ENCODE measurements around the gene CFAP97D2. TPM values are rescaled to one million over a fixed set of nuclear protein-coding genes. Genes with fewer than 3 reads are reported as not detected.

CFAP97D2 gene
- total RNA-seq, 1 donor from 2014 or later = not detected

DNA sequence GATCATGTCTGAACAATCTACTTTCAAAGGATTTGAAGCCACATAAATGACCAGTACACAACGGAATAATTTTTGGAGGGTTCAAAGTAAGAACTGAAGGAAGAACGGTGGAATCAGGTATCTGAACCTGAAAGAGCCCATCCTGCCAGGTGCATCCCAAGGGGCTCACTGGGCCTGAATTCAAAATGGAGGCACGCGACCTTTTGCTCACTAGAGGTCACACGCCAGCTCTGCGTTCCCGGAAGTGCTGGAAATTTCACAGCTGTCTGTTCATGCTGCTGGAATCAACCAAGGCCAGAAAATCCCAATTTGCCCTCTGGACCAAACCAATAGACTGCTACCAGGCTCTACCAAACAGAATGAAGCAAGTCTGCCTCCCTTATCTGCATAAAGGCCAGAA lies 42.5 kb upstream of the CFAP97D2 start:
- H3K27me3 ChIP-seq (ENCODE audit: low read depth) = no peaks in the 10 kb centered on the region
- peaks cover 19% of the 10 kb centered on the region for H3K4me1 ChIP-seq
- intact Hi-C loops (cut with micrococcal nuclease) = no loop called here
- H3K27ac ChIP-seq (replicated peaks) = no peak overlapping the region
- no peaks in the 10 kb centered on the region for H3K36me3 ChIP-seq
- H3K9me3 ChIP-seq (replicated peaks) = no peaks in the 10 kb centered on the region
- TF ChIP-seq, protein P1, sequence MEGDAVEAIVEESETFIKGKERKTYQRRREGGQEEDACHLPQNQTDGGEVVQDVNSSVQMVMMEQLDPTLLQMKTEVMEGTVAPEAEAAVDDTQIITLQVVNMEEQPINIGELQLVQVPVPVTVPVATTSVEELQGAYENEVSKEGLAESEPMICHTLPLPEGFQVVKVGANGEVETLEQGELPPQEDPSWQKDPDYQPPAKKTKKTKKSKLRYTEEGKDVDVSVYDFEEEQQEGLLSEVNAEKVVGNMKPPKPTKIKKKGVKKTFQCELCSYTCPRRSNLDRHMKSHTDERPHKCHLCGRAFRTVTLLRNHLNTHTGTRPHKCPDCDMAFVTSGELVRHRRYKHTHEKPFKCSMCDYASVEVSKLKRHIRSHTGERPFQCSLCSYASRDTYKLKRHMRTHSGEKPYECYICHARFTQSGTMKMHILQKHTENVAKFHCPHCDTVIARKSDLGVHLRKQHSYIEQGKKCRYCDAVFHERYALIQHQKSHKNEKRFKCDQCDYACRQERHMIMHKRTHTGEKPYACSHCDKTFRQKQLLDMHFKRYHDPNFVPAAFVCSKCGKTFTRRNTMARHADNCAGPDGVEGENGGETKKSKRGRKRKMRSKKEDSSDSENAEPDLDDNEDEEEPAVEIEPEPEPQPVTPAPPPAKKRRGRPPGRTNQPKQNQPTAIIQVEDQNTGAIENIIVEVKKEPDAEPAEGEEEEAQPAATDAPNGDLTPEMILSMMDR (IDR thresholded peaks at IDR 0.05; ENCODE audit: borderline replicate concordance) = no peak
- DNase-seq = no peak
- H3K4me3 ChIP-seq = no peak overlapping the region

DNA sequence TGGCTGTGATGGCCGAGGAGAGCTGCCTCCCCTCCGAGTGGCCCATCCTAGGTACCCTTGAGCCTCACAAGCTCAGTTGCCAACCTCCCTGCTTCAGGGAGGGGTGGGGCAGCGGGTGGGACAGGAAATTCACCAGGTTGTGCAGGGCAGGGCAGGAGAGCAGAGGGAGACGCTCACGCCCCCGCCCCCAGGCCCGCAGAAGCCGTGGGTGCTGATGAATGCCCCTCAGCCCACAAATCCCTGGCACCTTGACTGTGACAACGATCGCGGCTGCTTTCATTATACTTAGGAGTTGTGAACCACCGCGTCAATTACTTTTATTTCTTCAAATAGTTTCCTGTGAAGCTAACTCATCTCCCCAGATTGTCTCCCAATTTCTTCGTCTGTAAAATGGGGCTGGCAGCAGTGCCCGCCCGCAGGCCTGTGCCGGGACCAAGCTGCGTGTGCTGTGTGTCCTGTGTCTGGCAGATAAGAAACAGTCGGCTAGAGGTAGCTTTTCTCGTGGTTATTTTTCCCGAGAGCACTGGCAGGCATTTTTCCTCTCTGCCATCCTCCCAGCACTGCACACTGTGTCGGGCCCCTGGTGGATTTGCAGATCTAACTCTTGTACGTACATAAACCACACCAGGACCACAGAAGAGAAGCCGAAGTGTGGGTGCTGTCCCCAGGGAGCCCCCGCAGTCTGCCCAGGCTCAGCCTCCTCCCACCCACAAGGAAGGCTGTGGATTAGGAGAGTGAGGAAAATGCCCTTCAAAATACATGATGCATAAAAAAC lies 38.7 kb upstream of the CFAP97D2 start:
- H3K27me3 ChIP-seq (ENCODE audit: low read depth) = no peaks in the 10 kb centered on the region
- intact Hi-C loops (cut with micrococcal nuclease) = no loop called here
- no peaks in the 10 kb centered on the region for H3K4me1 ChIP-seq
- no peak for DNase-seq
- no peaks in the 10 kb centered on the region for H3K36me3 ChIP-seq
- no peaks in the 10 kb centered on the region for H3K9me3 ChIP-seq (replicated peaks)
- no peak overlapping the region for H3K27ac ChIP-seq (replicated peaks)
- TF ChIP-seq, protein P1 (IDR thresholded peaks at IDR 0.05; ENCODE audit: borderline replicate concordance) = no peak
- H3K4me3 ChIP-seq = no peak overlapping the region

DNA sequence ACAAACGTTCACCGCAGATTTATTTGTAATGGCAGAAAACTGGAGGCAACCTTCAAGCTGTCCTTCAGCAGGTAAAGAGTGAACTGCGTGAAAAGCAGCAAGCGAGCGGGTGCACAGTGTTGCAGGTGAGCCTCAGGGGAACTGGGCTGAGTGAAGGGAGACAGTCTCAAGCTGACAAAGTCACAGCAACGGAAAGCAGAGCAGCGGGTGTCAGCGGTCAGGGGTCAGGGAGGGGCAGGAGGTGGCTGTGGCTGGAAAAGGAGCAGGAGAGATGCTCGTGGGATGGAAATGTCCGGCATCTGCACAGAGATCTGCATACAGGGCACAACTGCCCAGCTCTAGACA lies 38.2 kb upstream of the CFAP97D2 start:
- no peak for DNase-seq
- no peak overlapping the region for H3K27ac ChIP-seq (replicated peaks)
- H3K4me1 ChIP-seq = no peaks in the 10 kb centered on the region
- TF ChIP-seq, protein P1 (IDR thresholded peaks at IDR 0.05; ENCODE audit: borderline replicate concordance) = no peak
- no peak overlapping the region for H3K4me3 ChIP-seq
- intact Hi-C loops (cut with micrococcal nuclease) = no loop called here
- no peaks in the 10 kb centered on the region for H3K36me3 ChIP-seq
- H3K9me3 ChIP-seq (replicated peaks) = no peaks in the 10 kb centered on the region
- no peaks in the 10 kb centered on the region for H3K27me3 ChIP-seq (ENCODE audit: low read depth)

DNA sequence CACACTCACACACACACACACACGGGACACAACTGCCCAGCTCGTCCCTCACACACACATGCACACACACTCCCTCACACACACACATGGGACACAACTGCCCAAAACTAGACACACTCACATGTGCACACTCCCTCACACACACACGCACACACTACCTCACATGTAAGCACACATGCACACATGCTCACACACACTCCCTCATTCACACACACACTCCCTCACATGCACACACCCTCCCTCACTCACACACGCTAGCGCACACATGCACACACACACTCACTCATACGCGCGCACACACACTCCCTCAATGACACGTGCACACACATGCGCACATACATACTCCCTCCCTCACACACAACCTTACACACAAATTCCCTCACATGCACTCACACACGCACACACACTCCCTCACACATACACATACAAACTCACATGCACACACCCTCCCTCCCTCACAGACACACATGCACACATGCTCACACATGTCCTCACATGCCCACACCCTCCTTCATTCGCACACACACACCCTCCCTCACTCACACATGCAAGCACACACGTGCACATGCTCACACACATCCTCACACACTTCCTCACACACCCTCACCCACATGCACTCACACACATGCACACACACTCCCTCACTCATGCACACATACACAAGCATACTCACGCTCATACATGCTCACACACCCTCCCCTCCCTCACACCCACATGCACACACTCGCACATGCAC lies 37.6 kb upstream of the CFAP97D2 start:
- H3K9me3 ChIP-seq (replicated peaks) = no peaks in the 10 kb centered on the region
- TF ChIP-seq, protein P1 (IDR thresholded peaks at IDR 0.05; ENCODE audit: borderline replicate concordance) = no peak
- no peaks in the 10 kb centered on the region for H3K36me3 ChIP-seq
- no peaks in the 10 kb centered on the region for H3K27me3 ChIP-seq (ENCODE audit: low read depth)
- intact Hi-C loops (cut with micrococcal nuclease) = no loop called here
- no peak overlapping the region for H3K4me3 ChIP-seq
- DNase-seq = no peak
- no peak overlapping the region for H3K27ac ChIP-seq (replicated peaks)
- no peaks in the 10 kb centered on the region for H3K4me1 ChIP-seq

DNA sequence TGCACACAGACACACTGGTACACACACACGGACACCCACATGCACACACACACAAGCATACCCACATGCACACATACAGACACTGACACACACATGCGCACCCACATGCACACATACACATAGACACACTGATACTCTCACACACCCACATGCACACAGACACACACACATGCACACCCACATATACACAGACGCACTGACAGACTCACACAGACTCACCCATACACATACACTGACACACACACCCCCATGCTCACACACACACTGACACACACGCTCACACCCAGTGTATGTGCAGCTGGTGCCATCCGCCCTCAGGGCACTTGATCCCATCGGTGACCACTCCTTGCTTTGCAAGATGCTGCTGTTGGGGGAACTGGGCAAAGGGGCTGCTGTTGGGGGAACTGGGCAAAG lies 36.9 kb upstream of the CFAP97D2 start:
- DNase-seq = no peak
- no peaks in the 10 kb centered on the region for H3K36me3 ChIP-seq
- H3K4me1 ChIP-seq = no peaks in the 10 kb centered on the region
- H3K4me3 ChIP-seq = no peak overlapping the region
- intact Hi-C loops (cut with micrococcal nuclease) = no loop called here
- H3K9me3 ChIP-seq (replicated peaks) = no peaks in the 10 kb centered on the region
- H3K27me3 ChIP-seq (ENCODE audit: low read depth) = no peaks in the 10 kb centered on the region
- TF ChIP-seq, protein P1 (IDR thresholded peaks at IDR 0.05; ENCODE audit: borderline replicate concordance) = no peak
- no peak overlapping the region for H3K27ac ChIP-seq (replicated peaks)

Data from left ventricle myocardium inferior (tissue), 1 donor.